CD8-positive, alpha-beta memory T cell (primary cell): ENCODE measurements around the gene GLCCI1. TPM values are rescaled to one million over a fixed set of nuclear protein-coding genes. Genes with fewer than 3 reads are reported as not detected.

Experiments used
- CTCF ChIA-PET: fragments of 350-600 bp; sonication (Branson Sonifier 250); formaldehyde crosslinking; loops from one replicate; lab custom pipeline; 2021; ENCODE audit warnings: antibody characterized with exemption; lab: Charles Lee
- POLR2A ChIA-PET: fragments of 350-600 bp; sonication (Branson Sonifier 250); formaldehyde crosslinking; loops from one replicate; lab custom pipeline; 2021; ENCODE audit warnings: antibody characterized with exemption; lab: Charles Lee
- DNase-seq, 5 donors: peaks; one replicate each; pipeline versions ENCODE4 v3.0.0 to v3.0.0-alpha.2; 2020 to 2022; ENCODE audit warnings: mixed read lengths in 1 of 5
- H3K27ac ChIP-seq: one replicate; pipeline ENCODE4 v1.7.0; 2013; ENCODE audit warnings: low read depth, mild to moderate bottlenecking, low read length, moderate library complexity
- H3K27me3 ChIP-seq: 2 replicates; pipeline ENCODE4 v1.7.0; 2013; ENCODE audit warnings: low read length, mild to moderate bottlenecking; ENCODE audit not compliant: insufficient read depth, poor library complexity, severe bottlenecking
- H3K36me3 ChIP-seq: 2 replicates; pipeline ENCODE4 v1.7.0; 2013; ENCODE audit warnings: mild to moderate bottlenecking, low read length, moderate library complexity; ENCODE audit not compliant: insufficient read depth
- H3K4me1 ChIP-seq: 2 replicates; pipeline ENCODE4 v1.7.0; 2013; ENCODE audit warnings: mild to moderate bottlenecking, low read length, moderate library complexity; ENCODE audit not compliant: insufficient read depth
- H3K4me3 ChIP-seq: 2 replicates; pipeline ENCODE4 v1.7.0; 2013; ENCODE audit warnings: mild to moderate bottlenecking, low read length
- H3K9me3 ChIP-seq: 2 replicates; pipeline ENCODE4 v1.7.0; 2013; ENCODE audit warnings: mild to moderate bottlenecking, low read length
- H3K27ac Mint-ChIP-seq, 8 donors: one replicate each; pipeline ENCODE4 v1.8.0; 2020 to 2021; ENCODE audit warnings: mixed read lengths in 8 of 8, mild to moderate bottlenecking in 6 of 8, inconsistent platforms in 3 of 8, moderate library complexity in 3 of 8
- H3K27me3 Mint-ChIP-seq, 2 donors: one replicate each; pipeline ENCODE4 v1.8.0; 2020 to 2021; ENCODE audit warnings: mixed read lengths in 2 of 2, mild to moderate bottlenecking in 1 of 2, moderate library complexity in 1 of 2
- H3K36me3 Mint-ChIP-seq, 3 donors: one replicate each; pipeline ENCODE4 v1.8.0; 2020 to 2021; ENCODE audit warnings: mixed read lengths in 3 of 3, inconsistent platforms in 1 of 3, mild to moderate bottlenecking in 1 of 3
- H3K4me1 Mint-ChIP-seq, 3 donors: one replicate each; pipeline ENCODE4 v1.8.0; 2020 to 2021; ENCODE audit warnings: mixed read lengths in 3 of 3, inconsistent platforms in 1 of 3, mild to moderate bottlenecking in 1 of 3
- H3K4me3 Mint-ChIP-seq, 7 donors: one replicate each; pipeline ENCODE4 v1.8.0; 2020 to 2021; ENCODE audit warnings: mixed read lengths in 7 of 7, mild to moderate bottlenecking in 6 of 7, moderate library complexity in 4 of 7, inconsistent platforms in 2 of 7
- H3K9me3 Mint-ChIP-seq, 5 donors: one replicate each; pipeline ENCODE4 v1.8.0; 2020 to 2022; ENCODE audit warnings: mixed read lengths in 5 of 5, mild to moderate bottlenecking in 3 of 5, moderate library complexity in 2 of 5, inconsistent platforms in 1 of 5
- polyA plus RNA-seq: library from polyadenylated mRNA; unstranded; fragments of 300-500 nt; fragmentation: Illumina TruSeq; gene quantifications from one replicate; pipeline ENCODE4 v1.2.3, GENCODE V29; 2021
- total RNA-seq, 2 experiments: library from RNA; stranded (reverse); gene quantifications; one replicate each; pipeline ENCODE4 v1.2.3, GENCODE V29; 2021

The GLCCI1 gene
- total and polyA plus RNA-seq, 3 experiments from 2014 or later: 9.5 to 29.1 (median 12.9) TPM

DNA sequence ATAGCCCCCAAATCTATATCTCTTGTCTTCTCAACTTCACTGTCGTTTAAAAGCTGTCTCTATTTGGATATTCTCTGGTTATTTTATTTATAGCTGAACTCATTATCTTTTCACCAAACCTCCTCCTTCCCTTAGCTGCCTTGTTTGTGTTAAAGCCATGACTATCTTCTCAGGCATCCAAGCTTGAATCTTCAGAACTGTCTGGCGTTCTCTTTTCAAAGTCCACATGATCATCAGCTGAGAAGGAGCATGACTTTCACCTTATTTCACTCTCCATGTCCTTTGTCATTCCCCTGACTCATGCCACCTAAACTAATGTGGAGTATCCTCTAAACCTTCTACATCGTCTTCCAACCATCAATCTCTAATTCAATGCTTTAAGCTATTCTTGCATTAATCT is 5.7 kb upstream of the GLCCI1 start:
- Histone ChIP-seq H3K4me3 (no peak overlapping the region), H3K9me3 (no peaks in the 10 kb centered on the region), H3K27me3 (no peaks in the 10 kb centered on the region), H3K27ac (no peak overlapping the region), H3K4me1 (peaks cover 5% of the 10 kb centered on the region), H3K36me3 (no peaks in the 10 kb centered on the region)
- H3K27me3 Mint-ChIP-seq: no peaks in the 10 kb centered on the region
- no peak overlapping the region for H3K4me3 Mint-ChIP-seq
- POLR2A ChIA-PET: no interaction called here
- CTCF ChIA-PET: interaction anchor here (1.1 kb wide), 1 partner anchor 228 kb away, joined by 3 read pairs; no protein-coding TSS in a partner anchor
- H3K4me1 Mint-ChIP-seq: peaks cover 6 to 15% (median 7%) of the 10 kb centered on the region in 3 donors
- H3K36me3 Mint-ChIP-seq: no peaks in the 10 kb centered on the region
- no peaks in the 10 kb centered on the region for H3K9me3 Mint-ChIP-seq
- DNase-seq: no peak
- H3K27ac Mint-ChIP-seq: no peak overlapping the region

DNA sequence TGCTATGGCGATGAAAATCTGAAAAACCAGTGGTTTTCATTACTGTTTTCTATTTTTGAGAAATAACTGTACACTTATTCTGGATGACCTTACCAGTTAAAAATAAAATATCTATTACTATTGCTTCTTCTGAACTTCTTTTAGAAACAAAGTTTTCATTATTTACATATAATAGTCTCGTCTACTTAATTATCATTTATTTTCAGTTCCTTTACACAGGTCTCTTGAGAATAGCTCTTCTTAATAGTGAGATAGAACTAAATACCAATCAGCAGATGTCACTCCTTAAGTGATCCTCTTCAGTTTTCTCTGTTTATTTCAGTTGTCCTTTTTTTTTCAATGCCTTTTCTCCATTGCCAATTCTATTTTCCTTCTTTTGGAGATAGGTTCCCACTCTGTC is 4.3 kb upstream of the GLCCI1 start:
- ChIA-PET POLR2A (interaction anchor here (0.5 kb wide), 1 partner anchor 9 kb away, joined by 3 read pairs; no protein-coding TSS in a partner anchor), CTCF (no interaction called here)
- no peaks in the 10 kb centered on the region for H3K9me3 ChIP-seq
- H3K4me3 ChIP-seq: no peak overlapping the region
- peaks cover 5% of the 10 kb centered on the region for H3K4me1 ChIP-seq
- peaks cover 0 to 3% (median 0%) of the 10 kb centered on the region in 3 donors for H3K36me3 Mint-ChIP-seq
- no peaks in the 10 kb centered on the region for H3K27me3 ChIP-seq
- no peak overlapping the region for H3K27ac ChIP-seq
- DNase-seq: no peak
- H3K27me3 Mint-ChIP-seq: no peaks in the 10 kb centered on the region
- H3K36me3 ChIP-seq: no peaks in the 10 kb centered on the region
- H3K4me1 Mint-ChIP-seq: peaks cover 11 to 18% (median 14%) of the 10 kb centered on the region in 3 donors
- peak overlapping the region in 1 of 8 donors; percentile 36 for H3K27ac Mint-ChIP-seq
- no peaks in the 10 kb centered on the region for H3K9me3 Mint-ChIP-seq
- H3K4me3 Mint-ChIP-seq: no peak overlapping the region

DNA sequence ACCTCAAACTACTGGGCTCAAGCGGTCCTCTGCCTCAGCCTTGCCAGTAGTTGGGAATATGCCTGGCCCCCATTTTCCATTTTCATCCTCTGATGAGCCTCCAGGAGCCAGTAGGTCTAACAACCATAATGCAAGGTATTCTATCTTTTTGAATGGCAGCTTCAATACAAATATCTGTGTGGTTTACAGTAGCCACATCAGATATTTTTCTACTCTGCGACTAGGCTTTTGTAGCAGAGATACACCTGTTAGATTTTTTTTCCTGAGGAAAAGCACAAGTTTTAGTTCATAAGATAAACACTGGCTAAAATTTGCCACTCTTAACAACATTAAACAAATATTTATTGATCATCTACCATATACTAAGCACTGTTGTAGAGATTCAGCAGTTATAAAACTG is 3.9 kb upstream of the GLCCI1 start:
- H3K9me3 ChIP-seq: no peaks in the 10 kb centered on the region
- no peaks in the 10 kb centered on the region for H3K36me3 ChIP-seq
- Mint-ChIP-seq H3K9me3 (no peaks in the 10 kb centered on the region), H3K27me3 (no peaks in the 10 kb centered on the region), H3K27ac (peak overlapping the region in 1 of 8 donors; percentile 36), H3K4me3 (no peak overlapping the region), H3K36me3 (peaks cover 0 to 3% (median 0%) of the 10 kb centered on the region in 3 donors), H3K4me1 (peaks cover 11 to 18% (median 14%) of the 10 kb centered on the region in 3 donors)
- ChIA-PET CTCF (no interaction called here), POLR2A (interaction anchor here (0.5 kb wide), 1 partner anchor 10 kb away, joined by 3 read pairs; no protein-coding TSS in a partner anchor)
- peak in 1 of 5 donors; percentile 23 for DNase-seq
- no peak overlapping the region for H3K4me3 ChIP-seq
- H3K27me3 ChIP-seq: no peaks in the 10 kb centered on the region
- no peak overlapping the region for H3K27ac ChIP-seq
- peaks cover 5% of the 10 kb centered on the region for H3K4me1 ChIP-seq

DNA sequence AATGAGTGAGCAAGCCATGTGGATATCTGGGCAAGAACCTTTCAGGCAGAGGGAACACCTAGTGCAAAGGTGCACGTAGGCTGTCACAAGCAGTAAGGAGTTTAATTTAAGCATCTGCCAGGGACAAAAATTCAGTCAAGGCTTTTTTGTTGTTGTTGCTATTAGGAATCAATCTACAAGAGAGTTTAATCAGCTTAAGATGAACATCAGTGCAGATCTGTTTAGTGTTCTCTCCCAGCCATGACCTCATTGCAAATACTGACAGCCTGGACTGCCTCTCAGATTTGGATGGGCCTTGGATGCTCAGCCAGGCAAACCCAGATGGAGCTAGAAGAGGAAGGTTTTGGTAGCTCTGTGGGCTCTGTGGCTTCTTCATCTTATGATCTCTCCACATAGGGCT is 3.3 kb upstream of the GLCCI1 start:
- H3K4me1 Mint-ChIP-seq: peaks cover 11 to 18% (median 14%) of the 10 kb centered on the region in 3 donors
- POLR2A ChIA-PET: interaction anchor here (2.0 kb wide), 1 partner anchor 20 kb away, joined by 5 read pairs; no protein-coding TSS in a partner anchor
- no peaks in the 10 kb centered on the region for H3K9me3 ChIP-seq
- no peaks in the 10 kb centered on the region for H3K9me3 Mint-ChIP-seq
- H3K27me3 Mint-ChIP-seq: no peaks in the 10 kb centered on the region
- no peak overlapping the region for H3K4me3 Mint-ChIP-seq
- H3K27ac Mint-ChIP-seq: peak overlapping the region in 2 of 8 donors; percentile 17 to 66
- H3K36me3 Mint-ChIP-seq: peaks cover 0 to 3% (median 0%) of the 10 kb centered on the region in 3 donors
- H3K4me3 ChIP-seq: no peak overlapping the region
- peaks cover 5% of the 10 kb centered on the region for H3K4me1 ChIP-seq
- CTCF ChIA-PET: no interaction called here
- H3K27ac ChIP-seq: no peak overlapping the region
- H3K36me3 ChIP-seq: no peaks in the 10 kb centered on the region
- H3K27me3 ChIP-seq: no peaks in the 10 kb centered on the region
- no peak for DNase-seq

DNA sequence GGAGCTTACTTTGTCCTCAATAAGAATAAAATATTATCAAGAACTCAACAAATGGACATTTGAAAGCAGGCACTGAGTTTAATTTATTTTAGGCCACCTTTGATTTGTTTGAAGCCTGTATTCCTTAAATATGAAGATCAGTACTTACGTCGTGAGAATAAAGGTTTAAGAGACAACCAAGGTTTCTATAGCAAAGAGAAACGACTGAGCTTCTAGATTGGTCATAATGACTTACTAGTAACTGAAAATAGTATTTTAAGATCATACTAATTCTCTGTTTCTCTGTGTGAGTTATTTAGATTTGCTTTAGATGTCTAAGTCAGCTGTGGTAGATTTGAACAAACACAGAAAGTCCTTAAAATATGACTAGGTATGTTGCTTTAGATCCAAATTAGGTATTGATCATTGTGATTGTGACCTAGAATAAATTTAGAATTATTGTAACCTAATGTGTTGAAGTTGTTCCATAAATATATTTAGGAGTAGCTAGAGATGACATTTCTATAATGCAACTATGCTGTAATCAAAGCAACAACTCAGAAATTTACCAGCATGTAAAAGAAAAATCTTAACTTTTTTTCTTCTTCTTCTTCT is 2.4 kb upstream of the GLCCI1 start:
- Mint-ChIP-seq H3K27ac (peak overlapping the region in 1 of 8 donors; percentile 43), H3K36me3 (peaks cover 0 to 3% (median 0%) of the 10 kb centered on the region in 3 donors), H3K9me3 (no peaks in the 10 kb centered on the region), H3K4me1 (peaks cover 11 to 18% (median 14%) of the 10 kb centered on the region in 3 donors), H3K27me3 (no peaks in the 10 kb centered on the region), H3K4me3 (no peak overlapping the region)
- H3K4me3 ChIP-seq: no peak overlapping the region
- H3K27ac ChIP-seq: no peak overlapping the region
- H3K27me3 ChIP-seq: no peaks in the 10 kb centered on the region
- DNase-seq: no peak
- POLR2A ChIA-PET: interaction anchor here (2.0 kb wide), 1 partner anchor 21 kb away, joined by 5 read pairs; no protein-coding TSS in a partner anchor
- CTCF ChIA-PET: interaction anchor here (1.2 kb wide), 1 partner anchor 160 kb away, joined by 3 read pairs; no protein-coding TSS in a partner anchor
- H3K9me3 ChIP-seq: no peaks in the 10 kb centered on the region
- H3K4me1 ChIP-seq: peaks cover 12% of the 10 kb centered on the region
- no peaks in the 10 kb centered on the region for H3K36me3 ChIP-seq

- H3K27me3 ChIP-seq: no peaks in the 10 kb centered on the region
- POLR2A ChIA-PET: interaction anchor here (0.6 to 4.2 kb wide), 11 partner anchors 23 to 327 kb away, joined by 3 to 36 read pairs (median 4); partner anchors contain the start of gene UMAD1
- H3K27ac ChIP-seq: peak overlapping the region; percentile 73
- no peak for DNase-seq
- peak overlapping the region; percentile 79 for H3K4me3 ChIP-seq
- peaks cover 0 to 3% (median 0%) of the 10 kb centered on the region in 3 donors for H3K36me3 Mint-ChIP-seq
- peaks cover 14 to 23% (median 17%) of the 10 kb centered on the region in 3 donors for H3K4me1 Mint-ChIP-seq
- no peaks in the 10 kb centered on the region for H3K9me3 ChIP-seq
- CTCF ChIA-PET: interaction anchor here (0.9 to 2.0 kb wide), 5 partner anchors 9 to 328 kb away, joined by 3 to 6 read pairs (median 3); partner anchors contain the start of gene UMAD1
- H3K4me3 Mint-ChIP-seq: peak overlapping the region; percentile 83 to 98 (median 92)
- peak overlapping the region; percentile 67 to 97 (median 92) for H3K27ac Mint-ChIP-seq
- H3K4me1 ChIP-seq: peaks cover 28% of the 10 kb centered on the region
- no peaks in the 10 kb centered on the region for H3K9me3 Mint-ChIP-seq
- no peaks in the 10 kb centered on the region for H3K36me3 ChIP-seq
- H3K27me3 Mint-ChIP-seq: no peaks in the 10 kb centered on the region
Measured at GRCh38 chr7:7967886-7968543, 581 bp upstream of the GLCCI1 start.

DNA sequence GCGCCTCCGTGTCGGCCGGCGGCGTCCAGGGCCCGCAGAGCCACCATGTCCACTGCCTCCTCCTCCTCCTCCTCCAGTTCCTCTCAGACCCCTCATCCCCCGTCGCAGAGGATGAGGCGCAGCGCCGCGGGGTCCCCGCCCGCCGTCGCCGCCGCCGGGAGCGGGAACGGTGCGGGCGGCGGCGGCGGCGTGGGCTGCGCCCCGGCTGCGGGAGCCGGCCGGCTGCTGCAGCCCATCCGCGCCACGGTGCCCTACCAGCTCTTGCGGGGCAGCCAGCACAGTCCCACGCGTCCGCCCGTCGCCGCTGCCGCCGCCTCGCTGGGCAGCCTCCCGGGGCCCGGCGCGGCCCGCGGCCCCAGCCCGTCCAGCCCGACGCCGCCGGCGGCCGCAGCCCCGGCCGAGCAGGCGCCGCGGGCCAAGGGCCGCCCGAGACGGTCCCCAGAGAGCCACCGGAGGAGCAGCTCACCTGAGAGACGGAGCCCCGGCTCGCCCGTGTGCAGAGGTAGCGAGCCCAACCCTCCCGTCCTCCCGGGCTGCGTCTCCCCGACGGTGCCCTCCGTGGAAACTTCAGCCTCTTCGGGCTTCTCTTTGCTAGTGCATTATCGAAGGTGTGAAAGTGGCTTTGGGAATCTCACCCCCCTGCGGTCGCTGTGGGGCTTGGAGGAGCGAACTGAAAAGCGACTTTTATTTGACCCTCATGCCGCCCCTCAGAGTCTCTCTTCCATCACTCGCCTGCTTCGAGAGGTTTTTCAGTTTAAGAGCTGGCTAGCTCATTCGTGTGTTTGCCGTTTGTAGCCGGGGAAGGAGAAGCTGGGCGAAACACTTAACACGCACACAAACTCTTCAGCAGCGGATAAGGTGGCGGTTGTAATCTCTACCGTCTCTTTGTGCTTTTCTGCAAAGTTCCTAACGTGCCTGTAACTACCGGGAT is 975 bp downstream of the GLCCI1 start:
- Mint-ChIP-seq H3K27ac (peak overlapping the region in 4 of 8 donors; percentile 61 to 79 (median 64)), H3K9me3 (no peaks in the 10 kb centered on the region), H3K4me3 (peak overlapping the region; percentile 52 to 98 (median 92)), H3K36me3 (peaks cover 0 to 3% (median 2%) of the 10 kb centered on the region in 3 donors), H3K4me1 (peaks cover 25 to 35% (median 31%) of the 10 kb centered on the region in 3 donors), H3K27me3 (no peaks in the 10 kb centered on the region)
- H3K27ac ChIP-seq: peak overlapping the region; percentile 73
- H3K27me3 ChIP-seq: no peaks in the 10 kb centered on the region
- peak overlapping the region; percentile 88 for H3K4me3 ChIP-seq
- POLR2A ChIA-PET: interaction anchor here (0.6 to 4.2 kb wide), 15 partner anchors 14 to 328 kb away, joined by 3 to 36 read pairs (median 4); partner anchors contain the start of gene UMAD1
- H3K9me3 ChIP-seq: no peaks in the 10 kb centered on the region
- no peaks in the 10 kb centered on the region for H3K36me3 ChIP-seq
- CTCF ChIA-PET: interaction anchor here (0.6 to 1.8 kb wide), 12 partner anchors 13 to 867 kb away, joined by 3 to 13 read pairs (median 4); partner anchors contain the start of gene UMAD1
- H3K4me1 ChIP-seq: peaks cover 41% of the 10 kb centered on the region
- DNase-seq: peak; percentile 36 to 68 (median 48)
